EH (cell line): ENCODE measurements around the gene NUDT14.

Source experiments
- DNase-seq: peaks from one replicate; pipeline ENCODE4 v3.0.0-alpha.2; 2015; ENCODE audit warnings: low read depth

The NUDT14 gene

DNA sequence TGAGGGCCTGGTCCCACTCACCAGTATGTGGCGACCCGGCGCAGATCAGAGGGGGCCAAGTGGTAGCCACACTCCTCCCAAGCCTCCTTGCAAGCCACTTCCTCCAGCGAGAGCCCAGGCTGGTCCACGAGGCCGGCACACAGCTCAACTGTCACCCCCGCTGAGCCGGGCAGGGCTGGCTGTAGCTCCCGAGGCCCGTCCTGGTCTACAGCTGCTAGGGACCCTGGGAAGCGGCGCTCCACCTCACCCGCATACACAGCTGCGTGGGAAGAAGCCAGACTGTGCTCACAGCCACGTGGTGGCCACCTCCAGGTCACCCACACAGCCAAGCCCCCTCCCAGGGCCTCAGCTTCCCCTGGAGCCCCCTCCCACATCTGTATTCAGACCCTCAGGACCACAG lies 4.6 kb downstream of the NUDT14 start:
- no peak for DNase-seq

DNA sequence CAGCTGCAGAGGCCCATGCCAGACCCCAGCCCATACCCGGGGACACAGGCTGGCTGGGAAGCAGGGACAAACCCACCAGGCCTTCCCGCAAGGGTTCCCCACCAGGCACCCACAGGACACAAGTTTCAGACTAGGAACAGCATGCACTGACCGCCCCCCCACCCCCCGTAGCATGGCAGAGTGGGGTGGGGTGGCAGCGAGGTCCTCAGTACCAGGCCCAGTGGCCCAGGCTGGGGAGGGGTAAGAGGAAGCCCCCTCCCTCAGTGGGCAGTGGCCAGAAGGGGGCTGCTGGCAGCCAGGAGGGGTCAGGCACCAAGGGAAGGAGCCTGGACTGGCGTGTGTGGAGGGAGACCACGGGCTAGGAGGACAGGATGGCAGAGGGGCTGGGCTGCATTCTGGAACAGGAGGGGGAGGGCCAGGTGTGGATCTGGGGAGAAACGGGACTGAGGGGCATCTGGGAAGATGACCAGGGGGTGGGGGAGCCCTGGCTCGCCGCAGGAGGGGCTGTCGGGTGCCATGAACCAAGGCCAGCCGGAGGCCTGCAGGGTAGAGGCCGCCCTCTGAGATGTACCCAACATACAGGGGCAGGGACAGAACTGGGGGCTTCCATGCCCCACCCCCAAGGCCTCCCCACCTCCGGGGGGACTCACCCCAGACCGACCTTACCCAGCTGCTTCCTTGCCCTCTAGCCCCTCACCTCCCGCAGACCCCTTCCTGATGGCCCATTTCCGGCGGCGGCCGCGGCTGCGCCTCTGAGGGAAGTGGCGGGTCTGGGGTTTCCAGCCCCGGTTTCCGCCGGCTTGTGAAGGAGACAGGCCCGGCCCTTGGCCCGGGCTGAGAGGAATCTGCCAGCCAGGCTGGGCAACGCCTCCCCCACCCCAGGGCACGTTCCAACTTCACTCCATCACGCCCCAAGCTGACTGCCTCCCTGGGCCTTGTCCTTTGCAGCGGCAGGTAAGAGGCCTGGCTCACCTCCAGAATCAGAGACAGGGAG lies 6.9 kb downstream of the NUDT14 start:
- DNase-seq, result no peak

DNA sequence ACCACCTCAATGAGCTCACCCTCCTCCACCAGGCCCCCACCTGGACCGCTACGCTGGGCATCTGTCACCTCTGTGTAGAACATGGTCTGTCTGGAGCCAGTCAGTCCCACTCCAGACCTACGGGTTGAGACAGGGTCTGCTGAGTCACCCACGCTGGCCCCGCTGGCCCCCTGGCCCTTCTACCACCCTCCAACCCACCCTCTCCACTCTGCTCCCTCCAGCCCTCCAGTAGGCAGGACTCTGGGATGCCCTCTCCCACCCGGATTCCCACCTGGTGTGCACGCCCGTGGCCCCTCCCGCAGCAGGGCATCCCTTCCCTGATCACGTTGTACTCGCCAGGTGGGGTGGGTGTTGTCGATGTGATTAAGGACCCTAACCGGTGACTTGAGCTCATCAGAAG lies 8.0 kb downstream of the NUDT14 start:
- DNase-seq, result no peak

DNA sequence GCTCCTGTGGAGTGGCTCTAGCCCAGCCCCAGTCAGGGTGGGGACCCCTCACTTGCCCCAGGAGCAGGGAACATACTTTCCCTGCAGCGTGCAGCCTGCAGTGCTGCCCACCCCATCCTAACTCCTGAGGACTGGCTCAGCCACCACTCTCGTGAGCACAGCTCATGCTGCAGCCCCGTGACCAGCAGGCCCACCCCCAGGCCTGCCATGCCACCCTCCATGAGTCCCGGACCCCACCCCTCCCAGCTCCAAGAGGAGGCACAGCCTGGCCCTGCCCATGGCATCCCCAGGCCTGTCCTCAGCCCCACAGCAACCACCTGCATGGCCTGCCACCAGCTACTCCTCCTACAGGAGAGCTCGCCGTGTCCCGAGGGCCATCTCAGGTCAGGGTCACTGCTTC lies 8.6 kb downstream of the NUDT14 start:
- no peak for DNase-seq

DNA sequence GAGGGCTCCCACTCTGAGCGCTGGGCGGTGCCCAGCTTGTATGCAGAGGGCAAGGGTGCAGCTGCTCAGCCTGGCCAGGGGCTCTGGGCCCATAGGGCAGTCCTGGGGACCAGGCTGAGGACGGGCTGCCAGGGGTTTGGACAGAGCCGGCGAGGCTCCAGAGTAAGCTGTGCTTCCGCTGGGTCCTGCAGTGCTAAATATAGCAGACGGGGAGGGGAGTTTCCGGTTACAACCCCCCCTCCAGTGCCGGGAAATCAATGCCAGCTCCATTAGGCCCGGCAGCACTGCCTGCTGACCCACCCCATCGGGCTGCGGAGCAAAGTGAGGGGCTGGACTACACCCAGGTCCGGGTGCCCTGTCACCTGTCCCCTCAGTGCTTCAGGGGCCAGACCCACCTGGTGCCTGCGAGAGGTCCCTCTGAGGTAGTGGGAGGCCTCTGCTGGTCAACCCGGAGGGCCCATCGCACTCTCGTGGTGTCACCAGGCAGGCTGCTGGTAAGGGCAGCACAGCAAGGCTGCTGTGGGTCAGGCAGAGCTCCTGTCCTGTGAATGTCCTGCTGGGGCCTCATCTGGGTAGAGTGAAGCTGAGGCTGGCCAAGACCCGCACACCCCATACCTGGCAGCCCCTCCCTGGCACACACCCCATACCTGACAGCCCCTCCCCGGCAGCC lies 10.0 kb downstream of the NUDT14 start:
- DNase-seq, result peak; percentile 20

DNA sequence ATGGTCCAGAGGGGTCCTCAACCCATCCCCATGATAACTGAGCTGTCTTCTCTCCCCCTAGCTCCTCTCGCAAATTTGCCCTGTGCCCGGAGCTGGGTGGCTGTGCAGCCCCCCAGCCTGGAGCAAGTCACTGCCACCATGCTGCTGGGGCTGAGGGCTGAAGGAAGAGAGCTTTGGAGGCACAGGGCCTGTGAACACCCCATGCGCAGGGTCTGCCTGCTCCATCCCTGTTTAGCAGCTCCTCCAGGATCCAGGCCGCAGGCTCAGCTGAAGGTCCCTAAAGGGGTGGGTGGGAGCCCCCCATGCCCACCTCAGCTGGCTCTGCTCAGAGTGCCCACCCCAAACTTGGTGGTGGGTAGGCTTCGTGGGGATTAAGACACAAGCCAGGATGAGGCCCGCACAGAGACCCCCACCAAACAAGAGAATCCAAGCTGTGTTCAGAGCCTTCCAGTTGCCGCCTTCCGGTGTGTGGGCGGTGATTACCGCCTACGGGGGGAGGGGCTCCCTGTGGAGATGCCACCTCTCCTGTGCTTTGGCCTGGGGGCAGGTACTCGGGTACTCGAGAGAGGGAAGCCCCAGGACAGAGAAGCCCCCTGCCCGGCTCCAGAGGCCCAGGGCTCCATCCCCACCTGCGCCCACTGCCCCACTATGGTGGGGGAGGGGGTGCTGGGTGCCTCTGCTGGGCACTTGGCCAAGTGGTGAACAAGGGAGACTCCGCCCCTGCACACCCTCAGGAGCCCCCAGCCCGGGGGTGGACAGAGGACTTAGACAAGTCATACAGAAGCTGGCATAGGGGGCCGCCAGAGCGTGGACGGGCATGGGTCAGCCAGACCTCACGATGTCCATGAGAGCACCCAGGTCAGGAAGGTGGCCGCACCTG lies 11.1 kb downstream of the NUDT14 start:
- no peak for DNase-seq

DNA sequence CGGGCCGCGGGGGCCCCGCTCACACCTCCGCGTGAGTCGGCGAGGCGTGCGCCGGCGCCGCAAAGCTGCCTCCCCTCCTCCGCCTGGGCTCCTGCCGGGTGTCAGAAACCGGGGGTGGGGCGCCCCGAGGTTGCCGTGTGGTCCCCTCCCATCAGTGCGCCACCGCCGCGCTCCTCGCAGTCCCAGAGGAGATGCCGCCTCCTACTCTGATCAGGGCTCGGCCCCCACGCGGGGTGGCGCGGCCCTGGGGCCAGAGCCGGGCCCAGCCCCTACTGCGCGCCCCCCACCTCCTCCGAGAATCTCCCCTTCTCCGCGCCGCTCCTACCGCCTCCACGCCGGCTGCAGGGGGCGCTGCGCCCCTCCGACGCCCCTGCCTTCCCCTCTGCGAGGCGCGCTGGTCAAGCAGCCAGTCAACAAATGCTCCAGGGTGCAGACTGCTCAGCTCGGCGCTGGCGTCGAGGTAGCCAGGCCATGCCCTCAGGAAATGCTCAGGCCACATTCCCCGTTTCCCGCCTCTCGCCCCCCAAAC lies 12.1 kb downstream of the NUDT14 start:
- no peak for DNase-seq

DNA sequence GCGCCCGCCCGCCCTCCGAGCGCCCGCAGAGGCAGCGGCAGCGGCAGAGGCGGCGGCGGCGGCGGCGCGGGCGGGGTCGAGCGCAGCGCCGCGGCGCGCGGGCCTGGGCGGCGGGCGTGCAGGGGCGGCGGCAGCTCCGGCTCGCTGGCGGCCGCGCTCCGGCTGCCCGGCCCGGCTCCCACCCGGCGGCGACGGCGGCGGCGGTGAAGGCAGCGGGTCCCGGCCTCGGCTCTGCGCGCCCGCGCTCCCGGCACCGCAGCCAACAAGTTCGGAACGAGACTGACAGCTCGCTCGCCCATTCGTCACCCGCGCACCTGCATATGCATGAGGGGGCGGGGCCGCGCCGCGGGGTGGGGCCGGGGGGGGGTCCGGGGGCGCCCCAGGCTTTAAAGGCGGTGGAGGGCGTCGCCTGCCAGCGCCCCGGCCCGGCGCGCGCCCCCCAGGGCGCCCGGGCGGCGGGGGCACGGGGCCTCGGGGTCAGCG lies 12.6 kb downstream of the NUDT14 start, which contains the start of gene JAG2:
TSS of gene JAG2 (minus strand) at position 281 of the 483 bp plus-strand sequence. CDS start 356 bp downstream, outside the sequence.
- peak; percentile 17 for DNase-seq

DNA sequence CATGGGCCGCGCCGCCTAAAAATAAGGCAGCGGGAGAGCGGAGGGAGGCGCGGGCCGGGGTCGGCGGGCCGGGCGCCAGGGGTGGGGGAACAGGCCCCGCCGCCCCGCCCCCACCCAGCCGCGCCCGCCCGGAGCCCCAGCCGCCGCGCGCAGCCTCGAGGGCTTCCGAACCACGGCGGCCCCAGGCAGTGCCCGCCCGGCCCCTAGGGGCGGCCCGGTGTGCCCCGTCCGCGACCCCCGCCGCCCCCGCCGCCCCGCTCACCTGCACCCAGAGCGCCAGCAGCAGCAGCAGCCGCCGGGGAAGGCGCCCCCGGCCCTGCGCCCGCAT lies 13.1 kb downstream of the NUDT14 start:
- DNase-seq, result no peak

DNA sequence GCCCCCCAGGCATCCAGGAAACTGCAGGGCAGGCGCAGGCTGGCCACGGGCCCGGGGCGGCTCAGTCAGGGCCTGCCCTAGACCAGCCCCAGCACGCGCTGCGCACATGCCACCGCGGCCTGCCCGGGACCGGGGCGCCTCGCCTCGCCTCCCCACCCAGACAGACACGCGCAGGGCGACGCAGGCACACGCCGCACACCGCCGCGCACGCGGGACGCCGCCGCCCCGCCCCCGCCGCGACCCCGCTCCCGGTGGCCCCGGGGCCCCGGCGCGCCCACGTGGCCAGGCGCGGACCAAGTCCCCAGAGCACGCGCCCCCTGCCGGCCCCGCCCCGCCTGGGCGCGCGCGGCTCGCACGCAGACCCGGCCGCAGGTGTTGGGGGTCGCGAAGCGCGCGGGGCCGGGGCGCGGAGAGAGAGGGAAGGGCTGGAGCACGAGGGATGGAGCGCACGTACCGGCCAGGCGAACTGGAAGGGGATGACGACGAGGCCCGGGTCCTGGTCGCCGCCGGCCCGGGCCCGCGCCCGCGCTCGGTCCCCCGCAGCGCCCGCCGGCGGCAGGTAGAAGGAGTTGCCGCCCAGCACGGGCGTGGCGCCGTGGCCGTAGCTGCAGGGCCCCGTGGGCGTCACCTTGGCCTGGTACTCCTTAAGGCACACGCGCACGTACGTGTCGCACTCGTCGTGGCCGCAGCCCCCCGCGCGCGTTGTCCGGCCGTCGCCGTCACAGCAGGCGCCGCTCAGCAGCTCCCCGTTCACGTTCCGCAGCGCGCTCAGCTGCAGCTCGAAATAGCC lies 13.6 kb downstream of the NUDT14 start:
- DNase-seq, result no peak

DNA sequence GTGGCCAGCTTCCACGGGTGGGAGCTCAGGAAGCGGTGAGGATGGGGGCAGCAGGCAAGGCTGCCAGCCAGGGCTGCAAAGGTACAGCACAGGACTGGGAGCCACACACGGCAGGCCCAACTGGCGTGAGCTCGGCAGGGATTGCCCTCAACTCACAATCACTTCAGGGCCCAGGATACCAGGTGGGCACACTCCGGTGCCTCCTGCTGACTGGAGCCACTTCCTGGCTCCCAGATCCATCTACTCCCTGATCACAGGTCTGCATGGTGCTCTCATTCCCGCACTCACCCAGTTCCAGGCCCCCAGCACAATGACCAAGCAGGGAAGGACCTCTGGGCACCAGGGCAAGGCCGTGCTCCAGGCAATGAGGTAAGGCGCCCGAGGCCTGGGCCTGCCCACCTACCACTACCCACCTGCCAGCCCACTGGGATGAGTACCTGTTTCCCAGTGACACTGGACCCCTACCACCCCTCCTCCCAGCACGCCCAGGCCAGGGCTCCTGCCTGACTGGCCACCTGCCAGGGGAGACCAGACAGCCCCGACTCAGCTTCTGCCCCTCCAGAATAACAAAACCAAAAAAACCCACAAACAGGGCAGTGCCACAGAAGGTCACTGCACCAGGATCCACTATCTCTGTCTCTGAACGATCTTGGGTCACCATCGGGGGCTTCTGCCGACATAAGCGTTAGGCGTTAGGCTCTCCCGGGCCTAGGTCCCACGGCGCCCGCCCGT lies 14.4 kb downstream of the NUDT14 start:
- no peak for DNase-seq

DNA sequence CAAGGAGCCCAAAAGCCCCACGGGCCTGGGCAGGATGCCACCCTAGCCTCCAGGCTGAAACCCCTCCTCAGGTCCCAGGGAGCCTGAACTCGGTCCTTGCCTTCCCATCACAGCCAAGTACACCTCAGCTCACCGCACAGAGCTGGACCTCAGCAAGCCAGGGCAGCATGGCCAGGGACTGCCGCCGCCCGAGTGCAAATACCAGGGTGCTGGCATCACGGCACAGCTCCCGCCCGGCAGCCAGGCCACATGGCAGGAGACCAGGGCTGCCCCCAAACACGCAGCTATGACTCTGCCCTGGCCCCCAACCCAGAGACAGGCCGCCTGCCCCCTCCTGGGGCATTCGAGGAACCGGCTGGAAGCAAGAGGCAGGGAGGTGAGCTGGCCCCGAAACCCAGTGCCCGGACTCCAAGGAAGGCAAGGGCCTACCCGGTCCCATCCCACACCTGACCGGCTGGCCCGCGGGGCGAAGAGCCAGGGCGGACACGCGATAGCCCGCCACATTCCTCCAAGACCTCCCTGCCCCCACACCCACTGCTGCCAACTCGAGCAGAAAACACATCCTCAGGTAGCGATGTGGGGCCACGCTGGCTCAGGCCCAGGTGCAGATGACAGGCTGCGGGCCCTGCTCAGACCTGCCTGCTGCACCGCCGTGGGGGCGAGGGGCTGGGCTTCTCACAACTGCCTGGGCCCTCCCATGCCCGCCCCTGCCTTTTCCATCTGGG lies 15.2 kb downstream of the NUDT14 start:
- no peak for DNase-seq

DNA sequence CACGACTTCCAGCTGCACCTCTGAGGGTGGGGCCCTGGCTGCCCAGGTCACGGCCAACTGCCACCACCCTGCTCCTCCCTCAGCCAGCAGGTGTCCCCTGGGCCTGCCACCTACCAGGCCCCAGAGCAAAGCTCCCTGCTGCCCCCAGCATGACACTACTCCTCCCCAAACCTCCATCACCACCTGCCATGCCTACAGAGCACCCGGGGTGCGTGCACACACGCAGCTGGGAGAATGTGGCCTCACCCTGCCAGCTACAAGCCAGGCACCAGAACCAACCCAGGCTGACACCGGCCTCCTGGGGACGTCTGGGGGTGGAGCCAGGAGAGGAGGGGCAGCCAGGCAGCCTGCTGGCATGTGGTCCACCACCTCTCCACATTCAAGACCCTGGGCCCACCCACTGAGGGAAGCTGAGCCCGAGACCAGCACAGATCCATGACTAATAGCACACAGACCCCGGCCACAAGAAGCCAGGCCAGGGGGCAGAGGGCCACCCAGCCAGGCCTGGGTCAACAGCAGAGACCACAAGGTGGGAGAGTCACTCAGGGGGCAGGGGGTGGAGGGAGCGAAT lies 15.9 kb downstream of the NUDT14 start:
- DNase-seq, result no peak

DNA sequence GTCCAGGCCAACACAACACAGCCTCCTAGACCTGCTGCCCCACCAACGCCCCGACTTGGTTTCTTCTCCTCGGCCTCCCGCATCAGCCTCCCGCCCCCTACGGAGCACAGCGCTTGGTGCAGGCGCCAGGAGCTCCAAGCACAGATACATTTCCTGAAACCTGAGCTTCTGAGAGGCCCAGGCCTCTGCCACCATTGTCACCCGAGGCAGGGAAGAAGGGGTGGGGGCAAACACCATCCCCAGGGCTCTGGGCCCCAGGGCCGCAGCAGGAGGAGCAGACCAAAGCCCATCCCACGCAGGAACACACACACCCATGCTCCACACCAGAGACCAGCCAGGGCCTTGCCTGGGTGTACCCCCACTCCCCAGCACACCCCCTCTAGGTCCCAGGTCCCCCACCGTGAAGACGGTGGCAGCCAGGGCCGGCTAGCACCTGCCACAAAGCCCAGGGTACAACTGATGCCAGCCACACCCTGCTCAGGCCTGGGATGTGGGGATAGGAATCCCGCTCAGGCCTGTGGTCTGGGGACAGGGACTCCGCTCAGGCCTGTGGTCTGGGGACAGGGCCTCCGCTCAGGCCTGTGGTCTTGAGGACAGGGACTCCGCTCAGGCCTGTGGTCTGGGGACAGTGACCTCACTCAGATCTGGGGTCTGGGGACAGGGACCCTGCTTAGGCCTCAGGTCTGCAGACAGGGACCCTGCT lies 17.9 kb downstream of the NUDT14 start:
- no peak for DNase-seq

DNA sequence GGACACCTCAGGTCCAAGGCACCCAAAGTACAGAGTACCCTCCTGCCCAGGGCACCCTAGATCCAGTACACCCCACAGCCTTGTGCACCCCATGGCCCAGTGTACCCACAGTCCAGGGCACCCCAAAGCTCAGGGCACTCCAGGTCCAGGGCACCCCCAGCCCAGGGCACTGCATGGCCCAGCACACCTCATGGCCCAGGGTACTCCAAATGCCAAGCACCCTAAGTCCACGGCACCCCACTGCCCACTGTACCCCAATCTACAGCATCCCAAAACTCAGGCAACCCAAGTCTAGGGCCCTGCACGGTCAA lies 18.5 kb downstream of the NUDT14 start:
- DNase-seq, result no peak

DNA sequence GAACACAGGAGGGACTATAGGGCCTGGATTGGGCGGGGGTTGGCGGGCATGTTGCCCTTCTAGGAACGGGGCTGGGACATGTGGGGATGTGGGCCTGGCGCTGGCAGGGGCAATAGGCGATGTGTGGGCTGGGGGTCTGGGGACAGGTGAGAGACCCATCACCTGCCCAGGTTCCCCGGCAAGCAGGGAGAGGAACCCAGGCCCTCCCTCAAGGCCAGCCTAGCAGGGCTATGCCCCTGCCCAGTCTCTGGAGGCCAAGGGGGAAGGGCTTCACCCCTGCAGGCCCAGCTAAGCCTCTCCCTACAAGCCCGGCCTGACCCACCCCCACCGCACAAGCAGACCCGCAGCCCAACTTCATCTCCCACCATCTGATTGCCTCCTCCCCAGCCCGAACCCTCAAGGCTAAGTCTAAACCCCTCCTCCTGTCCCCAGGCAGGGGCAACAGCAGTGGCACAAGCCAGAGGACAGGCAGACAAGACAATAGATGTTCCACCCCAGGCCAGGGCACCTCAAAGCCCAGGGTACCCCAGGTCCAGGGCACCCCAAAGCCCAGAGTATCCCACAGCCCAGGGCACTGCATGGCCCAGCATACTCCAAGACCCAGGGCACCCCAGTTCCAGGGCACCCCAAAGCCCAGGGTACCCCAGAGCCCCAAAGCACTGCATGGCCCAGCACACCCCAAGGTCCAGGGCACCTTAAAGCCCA lies 19.0 kb downstream of the NUDT14 start:
- no peak for DNase-seq

DNA sequence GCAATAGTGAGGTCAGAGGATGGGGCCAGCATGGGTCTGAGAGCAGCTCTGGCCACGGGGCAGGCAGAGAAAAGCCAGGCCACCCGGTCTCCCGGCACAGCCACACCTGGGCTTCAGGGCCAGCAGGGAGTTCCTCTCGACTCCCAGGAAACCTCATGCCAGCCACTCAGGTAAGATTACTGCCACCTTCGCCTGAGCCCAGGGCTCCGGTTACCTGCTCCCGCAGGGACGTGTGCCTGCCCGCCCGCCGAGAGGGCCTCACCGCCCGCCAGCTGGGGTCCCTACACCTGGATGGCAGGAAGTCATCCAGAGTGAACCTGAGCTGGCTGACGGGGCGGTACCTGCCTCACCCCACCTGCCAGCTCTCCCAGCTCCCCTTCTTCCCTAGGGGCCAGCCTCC lies 19.8 kb downstream of the NUDT14 start:
- DNase-seq, result no peak

DNA sequence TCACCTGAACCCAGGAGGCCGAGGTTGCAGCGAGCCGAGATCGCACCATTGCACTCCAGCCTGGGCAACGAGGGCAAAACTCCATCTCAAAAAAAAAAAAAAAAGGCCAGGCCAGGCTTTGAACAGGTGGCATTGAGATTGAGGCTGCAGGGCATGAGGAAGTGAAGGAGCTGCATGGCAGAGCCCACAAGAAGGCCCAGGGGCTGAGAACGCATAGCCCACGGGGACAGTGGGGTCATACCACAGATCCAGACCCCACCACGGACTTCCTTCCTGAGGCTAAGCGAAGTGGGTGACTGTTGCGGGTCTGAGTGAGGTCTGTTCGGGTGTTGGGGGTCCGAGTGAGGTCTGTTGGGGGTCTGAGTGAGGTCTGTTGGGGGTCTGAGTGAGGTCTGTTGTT lies 20.3 kb downstream of the NUDT14 start:
- DNase-seq, result no peak
